NCI-H69 (cell line): Measurements from ENCODE around the gene AQP2.

ENCODE experiments used
- DNase-seq: peaks from one replicate; lab custom pipeline; 2025; lab: John Stamatoyannopoulos, UW

AQP2 gene

GRCh38 chr12:49920241-49920914 lies 30.2 kb upstream of the AQP2 start:
- no peak for DNase-seq

GRCh38 chr12:49920915-49921286 lies 29.6 kb upstream of the AQP2 start:
- no peak for DNase-seq

- no peak for DNase-seq
Measured at GRCh38 chr12:49921299-49921698, 29.2 kb upstream of the AQP2 start.

- DNase-seq: no peak
Measured at GRCh38 chr12:49921936-49922335, 28.6 kb upstream of the AQP2 start.

- DNase-seq: no peak
Measured at GRCh38 chr12:49922349-49923034, 28.0 kb upstream of the AQP2 start.

GRCh38 chr12:49923035-49923644 lies 27.4 kb upstream of the AQP2 start:
- DNase-seq: no peak

GRCh38 chr12:49923880-49924556 lies 26.5 kb upstream of the AQP2 start:
- no peak for DNase-seq

- no peak for DNase-seq
Measured at GRCh38 chr12:49924628-49925246, 25.8 kb upstream of the AQP2 start.

- no peak for DNase-seq
Measured at GRCh38 chr12:49925433-49926204, 24.9 kb upstream of the AQP2 start.

- no peak for DNase-seq
Measured at GRCh38 chr12:49928471-49928870, 22.1 kb upstream of the AQP2 start.

- no peak for DNase-seq
Measured at GRCh38 chr12:49929581-49929980, 21.0 kb upstream of the AQP2 start.

GRCh38 chr12:49930515-49931288 lies 19.8 kb upstream of the AQP2 start:
- DNase-seq: no peak

- no peak for DNase-seq
Measured at GRCh38 chr12:49932023-49932422, 18.5 kb upstream of the AQP2 start.

GRCh38 chr12:49932533-49933130 lies 17.9 kb upstream of the AQP2 start:
- DNase-seq: no peak

- DNase-seq: no peak
Measured at GRCh38 chr12:49933796-49934195, 16.7 kb upstream of the AQP2 start.

GRCh38 chr12:49934505-49934904 lies 16.0 kb upstream of the AQP2 start:
- no peak for DNase-seq

GRCh38 chr12:49936925-49937324 lies 13.6 kb upstream of the AQP2 start:
- peak; percentile 33 for DNase-seq

- DNase-seq: no peak
Measured at GRCh38 chr12:49937639-49938300, 12.8 kb upstream of the AQP2 start.

- DNase-seq: no peak
Measured at GRCh38 chr12:49939307-49939706, 11.2 kb upstream of the AQP2 start.

GRCh38 chr12:49939707-49940106 lies 10.8 kb upstream of the AQP2 start:
- no peak for DNase-seq
